Measurements from ENCODE around the gene ZNF774.

- TF ChIP-seq POLR2A (IDR thresholded peaks at IDR 0.05) (no peak), POLR2AphosphoS5 (IDR thresholded peaks at IDR 0.05; ENCODE audit: insufficient read depth in 1 of 2, low read depth in 1 of 2) (no peak), CTCF (IDR thresholded peaks at IDR 0.05) (no peak)
Measured at GRCh38 chr15:90349821-90350220, 2.3 kb upstream of the ZNF774 start.
